ENCODE measurements around the gene NAMPT.

The NAMPT gene

GRCh38 chr7:106218546-106218945, 66.2 kb downstream of the NAMPT start:
- Histone ChIP-seq H3K79me2 (ENCODE audit: control insufficient read depth, low read length) (no peaks in the 10 kb centered on the region), H3K4me1 (ENCODE audit: control insufficient read depth, low read length) (no peaks in the 10 kb centered on the region), H3K9me2 (replicated peaks; ENCODE audit: control insufficient read depth, low read length) (no peaks in the 10 kb centered on the region), H4K20me1 (ENCODE audit: control insufficient read depth, insufficient read depth, low read depth, low read length) (no peaks in the 10 kb centered on the region), H3K9me3 (ENCODE audit: control insufficient read depth, insufficient read depth, low read length) (no peaks in the 10 kb centered on the region), H3K27me3 (ENCODE audit: control insufficient read depth, low read length) (peaks cover 2% of the 10 kb centered on the region; the same call in 1 of the 2 replicates), H3K36me3 (ENCODE audit: control insufficient read depth, low read length) (no peaks in the 10 kb centered on the region), H3K27ac (ENCODE audit: low read depth, low read length) (no peak overlapping the region), H3K4me2 (ENCODE audit: low read length) (no peak overlapping the region), H3F3A (ENCODE audit: control insufficient read depth, insufficient read depth) (no peaks in the 10 kb centered on the region), H3K4me3 (ENCODE audit: low read length) (no peak overlapping the region)
- TF ChIP-seq CTCF (IDR thresholded peaks at IDR 0.05; ENCODE audit: low read depth, low read length, poor library complexity, severe bottlenecking) (no peak), EZH2phosphoT487 (IDR thresholded peaks at IDR 0.05; ENCODE audit: borderline replicate concordance, low read length) (no peak)

GRCh38 chr7:106216923-106217542, 67.8 kb downstream of the NAMPT start:
- TF ChIP-seq CTCF (IDR thresholded peaks at IDR 0.05; ENCODE audit: low read depth, low read length, poor library complexity, severe bottlenecking) = no peak
- no peak for TF ChIP-seq EZH2phosphoT487 (IDR thresholded peaks at IDR 0.05; ENCODE audit: borderline replicate concordance, low read length)
- Histone ChIP-seq H3K9me2 (replicated peaks; ENCODE audit: control insufficient read depth, low read length) (no peaks in the 10 kb centered on the region), H3K79me2 (ENCODE audit: control insufficient read depth, low read length) (no peaks in the 10 kb centered on the region), H3K36me3 (ENCODE audit: control insufficient read depth, low read length) (no peaks in the 10 kb centered on the region), H3K4me2 (ENCODE audit: low read length) (no peak overlapping the region), H3K27me3 (ENCODE audit: control insufficient read depth, low read length) (peaks cover 2% of the 10 kb centered on the region; the same call in 1 of the 2 replicates), H3K27ac (ENCODE audit: low read depth, low read length) (no peak overlapping the region), H4K20me1 (ENCODE audit: control insufficient read depth, insufficient read depth, low read depth, low read length) (no peaks in the 10 kb centered on the region), H3K4me1 (ENCODE audit: control insufficient read depth, low read length) (no peaks in the 10 kb centered on the region), H3K4me3 (ENCODE audit: low read length) (no peak overlapping the region), H3F3A (ENCODE audit: control insufficient read depth, insufficient read depth) (no peaks in the 10 kb centered on the region), H3K9me3 (ENCODE audit: control insufficient read depth, insufficient read depth, low read length) (no peaks in the 10 kb centered on the region)

DNA sequence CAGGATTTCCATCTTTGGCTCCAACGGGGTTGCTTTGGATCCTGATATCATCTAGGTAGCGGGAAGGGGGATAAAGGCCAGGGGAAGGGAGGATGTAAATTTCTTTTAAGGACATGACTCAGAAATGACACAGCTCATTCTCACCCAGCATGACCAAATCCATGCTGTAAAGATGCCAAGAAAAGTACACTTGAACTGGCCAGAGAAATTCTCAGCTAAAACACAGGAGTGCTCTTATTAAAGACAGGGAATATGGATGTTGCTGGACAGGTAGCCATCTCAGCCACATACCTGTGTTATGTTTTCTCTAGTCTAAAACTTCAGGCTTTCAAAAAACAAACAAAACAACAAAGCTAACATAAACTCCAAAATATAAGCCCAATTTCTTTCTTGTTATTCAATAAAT, 68.3 kb downstream of the NAMPT start:
- Histone ChIP-seq H4K20me1 (ENCODE audit: control insufficient read depth, insufficient read depth, low read depth, low read length) (no peaks in the 10 kb centered on the region), H3K4me1 (ENCODE audit: control insufficient read depth, low read length) (no peaks in the 10 kb centered on the region), H3K79me2 (ENCODE audit: control insufficient read depth, low read length) (no peaks in the 10 kb centered on the region), H3F3A (ENCODE audit: control insufficient read depth, insufficient read depth) (no peaks in the 10 kb centered on the region), H3K9me3 (ENCODE audit: control insufficient read depth, insufficient read depth, low read length) (no peaks in the 10 kb centered on the region), H3K27ac (ENCODE audit: low read depth, low read length) (no peak overlapping the region), H3K36me3 (ENCODE audit: control insufficient read depth, low read length) (no peaks in the 10 kb centered on the region), H3K27me3 (ENCODE audit: control insufficient read depth, low read length) (no peaks in the 10 kb centered on the region; the same call in 1 of the 2 replicates), H3K4me3 (ENCODE audit: low read length) (no peak overlapping the region), H3K4me2 (ENCODE audit: low read length) (no peak overlapping the region), H3K9me2 (replicated peaks; ENCODE audit: control insufficient read depth, low read length) (no peaks in the 10 kb centered on the region)
- TF ChIP-seq EZH2phosphoT487 (IDR thresholded peaks at IDR 0.05; ENCODE audit: borderline replicate concordance, low read length) (no peak), CTCF (IDR thresholded peaks at IDR 0.05; ENCODE audit: low read depth, low read length, poor library complexity, severe bottlenecking) (no peak)
